Hepatocyte (in vitro differentiated cells): ENCODE data around the gene PRKAR2A. TPM values are rescaled to one million over a fixed set of nuclear protein-coding genes. Genes with fewer than 3 reads are reported as not detected.
"Not testable (repeated sequence)": the region's sequence is repeated elsewhere in the genome, so short reads cannot be mapped to it uniquely, and the experiment has no call there.

Experiments used
- DNase-seq: peaks from one replicate; pipeline ENCODE4 v3.0.0-alpha.2; 2016; ENCODE audit warnings: low spot score
- H2AFZ ChIP-seq: fragments of 200-600 bp; sonication (generic); 2 replicates; pipeline ENCODE4 v1.6.0; 2016; ENCODE audit warnings: antibody characterized with exemption, mild to moderate bottlenecking
- H3K27ac ChIP-seq: fragments of 200-600 bp; sonication (generic); 2 replicates; pipeline ENCODE4 v1.5.1; 2016; ENCODE audit warnings: mild to moderate bottlenecking
- H3K27me3 ChIP-seq: fragments of 200-600 bp; sonication (generic); 2 replicates; pipeline ENCODE4 v1.6.1; 2016
- H3K36me3 ChIP-seq: fragments of 200-600 bp; sonication (generic); replicated peaks from 2 replicates; pipeline ENCODE4 v1.5.1; 2016; ENCODE audit warnings: low read depth; ENCODE audit not compliant: insufficient read depth
- H3K4me1 ChIP-seq: fragments of 200-600 bp; sonication (generic); 2 replicates; pipeline ENCODE4 v1.5.1; 2016; ENCODE audit warnings: mild to moderate bottlenecking, moderate library complexity; ENCODE audit not compliant: insufficient read depth
- H3K4me2 ChIP-seq: fragments of 200-600 bp; sonication (generic); 2 replicates; pipeline ENCODE4 v1.6.0; 2016
- H3K4me3 ChIP-seq: fragments of 200-600 bp; sonication (generic); 2 replicates; pipeline ENCODE4 v1.5.1; 2016; ENCODE audit warnings: mild to moderate bottlenecking
- H3K79me2 ChIP-seq: fragments of 200-600 bp; sonication (generic); 2 replicates; pipeline ENCODE4 v1.6.0; 2017; ENCODE audit warnings: mild to moderate bottlenecking
- H3K9me2 ChIP-seq: fragments of 200-600 bp; sonication (generic); replicated peaks from 2 replicates; pipeline ENCODE4 v1.6.0; 2017; ENCODE audit warnings: mild to moderate bottlenecking; ENCODE audit not compliant: insufficient read depth
- H3K9me3 ChIP-seq: fragments of 200-600 bp; sonication (generic); 2 replicates; pipeline ENCODE4 v1.5.1; 2016; ENCODE audit warnings: low read depth, mild to moderate bottlenecking
- H4K20me1 ChIP-seq: fragments of 200-600 bp; sonication (generic); 2 replicates; pipeline ENCODE4 v1.6.0; 2016; ENCODE audit warnings: mild to moderate bottlenecking; ENCODE audit not compliant: insufficient read depth, poor library complexity, severe bottlenecking
- CTCF ChIP-seq: fragments of 200-600 bp; sonication (generic); IDR thresholded peaks from 2 replicates; pipeline ENCODE4 v1.5.1; 2016; ENCODE audit warnings: antibody characterized with exemption, mild to moderate bottlenecking; ENCODE audit not compliant: poor library complexity
- EZH2 ChIP-seq: fragments of 200-600 bp; sonication (generic); IDR thresholded peaks from 2 replicates; pipeline ENCODE4 v1.6.1; 2016; ENCODE audit warnings: antibody characterized with exemption, mild to moderate bottlenecking, borderline replicate concordance
- EZH2phosphoT487 ChIP-seq: fragments of 200-600 bp; sonication (generic); IDR thresholded peaks from one replicate; pipeline ENCODE4 v1.6.1; 2018; ENCODE audit warnings: antibody characterized with exemption, mild to moderate bottlenecking, low read depth, moderate library complexity; ENCODE audit not compliant: unreplicated experiment, severe bottlenecking
- WGBS: methylation state at CpG from one replicate; pipeline ENCODE4 v1.1.6; 2016; ENCODE audit warnings: low lambda C conversion rate; ENCODE audit errors: missing lambda C conversion rate; 5-methylcytosine and 5-hydroxymethylcytosine counted together
- polyA plus RNA-seq: library from polyadenylated mRNA; unstranded; fragments of >200 nt; fragmentation: Nextera tagmentation; extraction: Ambion mirVana; gene quantifications from 2 replicates; pipeline ENCODE4 v1.2.1, GENCODE V29; 2016
- total RNA-seq: library from RNA; depleted of rRNA; stranded (reverse); fragments of >200 nt; gene quantifications from 2 replicates; pipeline ENCODE4 v1.2.3, GENCODE V29; 2014

The PRKAR2A gene
- total and polyA plus RNA-seq, 2 experiments from 2014 or later = 9.0 to 33.9 TPM

GRCh38 chr3:48723725-48724124, 123.9 kb downstream of the PRKAR2A start:
- WGBS = 91% methylated on average over 7 of the region's 7 CpGs
- H3K9me2 ChIP-seq = no peaks in the 10 kb centered on the region
- no peaks in the 10 kb centered on the region for H3K27me3 ChIP-seq
- H3K27ac ChIP-seq = peak overlapping the region; percentile 73
- peaks cover 20% of the 10 kb centered on the region for H3K4me1 ChIP-seq
- no peak overlapping the region for H3K4me3 ChIP-seq
- H3K4me2 ChIP-seq = peak overlapping the region; percentile 35
- H3K9me3 ChIP-seq = no peaks in the 10 kb centered on the region
- H2AFZ ChIP-seq = no peak overlapping the region
- no peaks in the 10 kb centered on the region for H4K20me1 ChIP-seq
- no peaks in the 10 kb centered on the region for H3K36me3 ChIP-seq
- no peaks in the 10 kb centered on the region for H3K79me2 ChIP-seq
- TF ChIP-seq CTCF (no peak), EZH2phosphoT487 (no peak), EZH2 (no peak)
- DNase-seq = no peak

GRCh38 chr3:48723293-48723692, 124.4 kb downstream of the PRKAR2A start:
- H3K36me3 ChIP-seq, H3K9me2 ChIP-seq, DNase-seq, H3K4me3 ChIP-seq, H2AFZ ChIP-seq, H4K20me1 ChIP-seq, H3K9me3 ChIP-seq, H3K79me2 ChIP-seq, H3K27me3 ChIP-seq: not testable (repeated sequence)
- H3K4me2 ChIP-seq = peak overlapping the region; percentile 35
- 72% methylated on average over 3 of the region's 3 CpGs for WGBS
- H3K27ac ChIP-seq = peak overlapping the region; percentile 73
- H3K4me1 ChIP-seq = peaks cover 20% of the 10 kb centered on the region

- H3K4me1 ChIP-seq = peaks cover 40% of the 10 kb centered on the region
- WGBS = 5% methylated on average over 35 of the region's 38 CpGs
Observed at GRCh38 chr3:48716982-48717746, 130.5 kb downstream of the PRKAR2A start, which contains the start of gene IP6K2. Gene IP6K2, minus strand, starts transcription at chr3:48717221. Its CDS starts 21,930 bp downstream, at chr3:48695291.

More at GRCh38 chr3:48716982-48717746, 130.5 kb downstream of the PRKAR2A start, which contains the start of gene IP6K2:
- Histone ChIP-seq H3K27ac (peak within 1 kb of the TSS; percentile 95), H3K4me2 (peak within 1 kb of the TSS; percentile 89), H3K4me3 (peak within 1 kb of the TSS; percentile 84), H3K9me2 (no peaks in the 10 kb centered on the region), H2AFZ (peak within 1 kb of the TSS; percentile 37), H3K36me3 (no peaks in the 10 kb centered on the region), H4K20me1 (peaks cover 42% of the 10 kb centered on the region), H3K27me3 (no peaks in the 10 kb centered on the region), H3K9me3 (no peaks in the 10 kb centered on the region), H3K79me2 (peaks cover 48% of the 10 kb centered on the region)
- peak; percentile 100 for DNase-seq
- TF ChIP-seq CTCF = no peak
- no peak for TF ChIP-seq EZH2phosphoT487
- TF ChIP-seq EZH2 = no peak
